ENCODE measurements around the gene CCDC171.

DNA sequence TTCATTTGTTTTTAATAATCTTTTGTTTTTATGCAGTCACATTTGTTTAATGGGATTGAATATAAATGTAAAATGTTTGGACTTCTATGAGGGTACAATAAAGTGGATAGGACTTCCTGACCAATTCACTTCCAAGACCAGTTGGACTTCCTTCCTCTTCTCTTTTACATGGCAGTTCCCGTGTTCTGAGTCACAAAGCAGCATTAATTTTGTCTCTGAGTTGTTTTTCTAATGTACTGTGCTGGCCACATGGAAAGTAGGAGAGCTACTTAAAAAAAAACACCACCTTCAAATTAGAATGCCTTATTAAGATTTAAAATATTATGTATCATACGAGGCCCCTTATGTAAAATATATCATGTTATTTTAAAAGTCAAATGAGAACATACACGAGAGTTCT lies 87.3 kb downstream of the CCDC171 start:
- TF ChIP-seq POLR2AphosphoS5 (IDR thresholded peaks at IDR 0.05) (no peak), EP300 (IDR thresholded peaks at IDR 0.05; ENCODE audit: low read depth) (no peak), POLR2A (IDR thresholded peaks at IDR 0.05) (no peak)
- TF ChIP-seq, protein P1, sequence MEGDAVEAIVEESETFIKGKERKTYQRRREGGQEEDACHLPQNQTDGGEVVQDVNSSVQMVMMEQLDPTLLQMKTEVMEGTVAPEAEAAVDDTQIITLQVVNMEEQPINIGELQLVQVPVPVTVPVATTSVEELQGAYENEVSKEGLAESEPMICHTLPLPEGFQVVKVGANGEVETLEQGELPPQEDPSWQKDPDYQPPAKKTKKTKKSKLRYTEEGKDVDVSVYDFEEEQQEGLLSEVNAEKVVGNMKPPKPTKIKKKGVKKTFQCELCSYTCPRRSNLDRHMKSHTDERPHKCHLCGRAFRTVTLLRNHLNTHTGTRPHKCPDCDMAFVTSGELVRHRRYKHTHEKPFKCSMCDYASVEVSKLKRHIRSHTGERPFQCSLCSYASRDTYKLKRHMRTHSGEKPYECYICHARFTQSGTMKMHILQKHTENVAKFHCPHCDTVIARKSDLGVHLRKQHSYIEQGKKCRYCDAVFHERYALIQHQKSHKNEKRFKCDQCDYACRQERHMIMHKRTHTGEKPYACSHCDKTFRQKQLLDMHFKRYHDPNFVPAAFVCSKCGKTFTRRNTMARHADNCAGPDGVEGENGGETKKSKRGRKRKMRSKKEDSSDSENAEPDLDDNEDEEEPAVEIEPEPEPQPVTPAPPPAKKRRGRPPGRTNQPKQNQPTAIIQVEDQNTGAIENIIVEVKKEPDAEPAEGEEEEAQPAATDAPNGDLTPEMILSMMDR (IDR thresholded peaks at IDR 0.05): no peak
